Central memory CD8-positive, alpha-beta T cell (primary cell): ENCODE results near the gene PAX6.

ENCODE experiments used
- ATAC-seq: fragments of 150-1000 bp; cut with Tn5 transposase; replicated peaks from 2 replicates; pipeline ENCODE4 v1.10.0; 2022; ENCODE audit warnings: mild to moderate bottlenecking, moderate FRiP score, moderate number of reproducible peaks; ENCODE audit not compliant: poor library complexity, severe bottlenecking; ENCODE audit errors: extremely low read depth
- DNase-seq, 2 donors: peaks; one replicate each; pipeline ENCODE4 v3.0.0; 2021; ENCODE audit warnings: low spot score in 2 of 2
- H3K27ac Mint-ChIP-seq: one replicate; pipeline ENCODE4 v1.8.0; 2022; ENCODE audit warnings: low read depth, mild to moderate bottlenecking, moderate library complexity, mixed read lengths
- H3K27me3 Mint-ChIP-seq: one replicate; pipeline ENCODE4 v1.8.0; 2022; ENCODE audit warnings: mixed read lengths
- H3K36me3 Mint-ChIP-seq: one replicate; pipeline ENCODE4 v1.8.0; 2022; ENCODE audit warnings: mild to moderate bottlenecking, moderate library complexity, mixed read lengths; ENCODE audit not compliant: insufficient read depth
- H3K4me1 Mint-ChIP-seq: one replicate; pipeline ENCODE4 v1.8.0; 2022; ENCODE audit warnings: mixed read lengths
- H3K4me3 Mint-ChIP-seq: one replicate; pipeline ENCODE4 v1.8.0; 2022; ENCODE audit warnings: mild to moderate bottlenecking, moderate library complexity, mixed read lengths
- H3K9me3 Mint-ChIP-seq: one replicate; pipeline ENCODE4 v1.8.0; 2022; ENCODE audit warnings: mixed read lengths

The PAX6 gene

DNA sequence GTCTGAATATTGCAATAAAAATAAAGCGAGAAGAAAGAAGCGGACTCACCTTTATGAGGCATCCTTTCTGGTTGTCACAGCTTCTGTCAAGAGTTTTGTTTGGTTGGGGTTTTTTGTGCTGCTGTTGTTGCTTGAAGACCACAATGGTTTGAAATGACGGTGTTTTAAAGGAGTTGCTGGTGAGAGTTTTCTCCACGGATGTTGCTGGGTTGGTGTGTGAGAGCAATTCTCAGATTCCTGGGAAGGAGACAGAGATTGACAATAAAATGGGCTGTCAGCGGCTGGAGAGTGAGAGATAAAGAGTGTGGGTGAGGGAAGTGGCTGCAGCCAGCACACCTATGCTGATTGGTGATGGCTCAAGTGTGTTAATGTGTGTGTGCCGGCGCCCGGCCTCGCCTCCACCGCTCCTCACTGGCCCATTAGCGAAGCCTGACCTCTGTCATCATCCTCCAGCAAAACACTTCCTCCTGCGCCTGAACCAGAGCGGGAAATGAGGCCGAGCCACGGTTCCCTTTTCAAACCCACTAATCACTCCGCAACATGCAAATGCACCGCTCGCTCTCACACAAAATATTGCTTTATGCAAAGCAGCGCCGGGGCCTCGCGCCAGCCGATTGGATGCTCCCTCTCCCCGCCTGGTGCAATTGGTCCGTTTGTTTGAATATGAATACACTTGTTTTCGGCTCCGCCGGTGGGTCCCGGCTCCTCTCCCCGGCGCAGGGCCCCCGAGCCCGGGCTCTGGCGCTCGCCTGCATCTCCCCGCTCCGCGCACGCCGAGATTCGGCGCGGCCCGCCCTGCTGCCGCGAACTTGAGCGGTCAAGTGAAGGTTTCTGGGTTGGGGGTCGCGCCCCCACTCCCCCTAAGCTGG is at the start of gene PAX6:
PAX6 (minus strand) TSS at position 544 of the 869 bp plus-strand sequence. CDS start 4,911 bp downstream, outside the sequence.
- Mint-ChIP-seq H3K36me3 (peaks cover 7% of the 10 kb centered on the region), H3K27me3 (peaks cover 86% of the 10 kb centered on the region), H3K4me3 (peak within 1 kb of the TSS; percentile 73), H3K9me3 (no peaks in the 10 kb centered on the region), H3K4me1 (peaks cover 39% of the 10 kb centered on the region), H3K27ac (no peak within 1 kb of the TSS)
- no peak for DNase-seq
- ATAC-seq: peak; percentile 55

DNA sequence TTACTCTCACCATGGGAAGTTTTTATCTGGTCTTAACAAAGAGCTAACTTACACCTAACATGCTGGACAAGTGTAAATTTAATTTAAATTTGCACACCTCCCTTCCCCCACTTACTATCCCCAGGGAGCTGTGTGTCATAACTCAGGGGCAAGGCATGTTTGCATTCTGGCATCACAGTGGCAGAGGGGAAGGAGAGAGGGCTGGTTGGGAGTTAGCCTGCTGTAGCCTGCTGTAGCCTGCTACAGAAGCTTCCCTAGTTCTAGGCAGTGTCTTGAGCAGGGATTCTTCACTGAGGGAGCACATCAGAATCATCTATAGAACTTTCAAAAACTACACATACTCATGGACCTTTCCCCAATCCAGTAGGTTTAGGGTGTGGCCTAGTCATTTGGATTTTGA is 49.3 kb upstream of the PAX6 start:
- Mint-ChIP-seq H3K4me1 (no peaks in the 10 kb centered on the region), H3K27me3 (peaks cover 59% of the 10 kb centered on the region), H3K36me3 (no peaks in the 10 kb centered on the region), H3K9me3 (no peaks in the 10 kb centered on the region), H3K4me3 (no peak overlapping the region), H3K27ac (no peak overlapping the region)
- DNase-seq: no peak
- ATAC-seq: no peak

DNA sequence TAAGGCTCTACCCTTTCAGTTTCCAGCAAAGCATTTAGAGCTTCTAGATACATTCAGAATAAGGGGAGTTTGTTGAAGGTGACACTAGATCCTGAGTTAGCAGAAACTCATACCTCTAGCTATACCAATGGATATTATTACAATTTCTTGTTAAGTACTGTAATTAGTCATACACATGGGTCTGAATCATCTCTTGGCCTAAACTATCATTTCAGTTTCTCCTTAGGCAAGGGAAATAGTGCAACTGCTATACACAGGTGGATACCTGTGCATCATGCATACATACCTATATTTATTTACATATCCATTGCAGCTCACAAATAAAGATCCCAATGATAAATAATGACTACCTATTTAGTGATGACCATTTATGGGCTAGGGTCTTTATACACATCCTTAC is 45.1 kb upstream of the PAX6 start:
- H3K36me3 Mint-ChIP-seq: no peaks in the 10 kb centered on the region
- H3K9me3 Mint-ChIP-seq: no peaks in the 10 kb centered on the region
- no peak overlapping the region for H3K4me3 Mint-ChIP-seq
- DNase-seq (no peak), ATAC-seq (no peak)
- peaks cover 41% of the 10 kb centered on the region for H3K27me3 Mint-ChIP-seq
- no peaks in the 10 kb centered on the region for H3K4me1 Mint-ChIP-seq
- no peak overlapping the region for H3K27ac Mint-ChIP-seq

- H3K27me3 Mint-ChIP-seq: peaks cover 34% of the 10 kb centered on the region
- no peaks in the 10 kb centered on the region for H3K4me1 Mint-ChIP-seq
- H3K9me3 Mint-ChIP-seq: no peaks in the 10 kb centered on the region
- H3K4me3 Mint-ChIP-seq: no peak overlapping the region
- H3K36me3 Mint-ChIP-seq: no peaks in the 10 kb centered on the region
- DNase-seq (no peak), ATAC-seq (no peak)
- H3K27ac Mint-ChIP-seq: no peak overlapping the region
Measured at GRCh38 chr11:31855466-31855865, 44.3 kb upstream of the PAX6 start.

- no peak overlapping the region for H3K27ac Mint-ChIP-seq
Measured at GRCh38 chr11:31850365-31850764, 39.2 kb upstream of the PAX6 start.

GRCh38 chr11:31847761-31848160 is 36.6 kb upstream of the PAX6 start:
- Mint-ChIP-seq H3K9me3 (no peaks in the 10 kb centered on the region), H3K4me3 (no peak overlapping the region), H3K27ac (no peak overlapping the region), H3K4me1 (no peaks in the 10 kb centered on the region), H3K27me3 (peaks cover 31% of the 10 kb centered on the region), H3K36me3 (no peaks in the 10 kb centered on the region)
- ATAC-seq: no peak
- DNase-seq: no peak

More at GRCh38 chr11:31850365-31850764, 39.2 kb upstream of the PAX6 start:
- Mint-ChIP-seq H3K4me1 (no peaks in the 10 kb centered on the region), H3K36me3 (no peaks in the 10 kb centered on the region), H3K9me3 (no peaks in the 10 kb centered on the region), H3K4me3 (no peak overlapping the region), H3K27me3 (peaks cover 13% of the 10 kb centered on the region)
- DNase-seq (no peak), ATAC-seq (no peak)

GRCh38 chr11:31845331-31845730 is 34.2 kb upstream of the PAX6 start:
- H3K27me3 Mint-ChIP-seq: peaks cover 55% of the 10 kb centered on the region

DNA sequence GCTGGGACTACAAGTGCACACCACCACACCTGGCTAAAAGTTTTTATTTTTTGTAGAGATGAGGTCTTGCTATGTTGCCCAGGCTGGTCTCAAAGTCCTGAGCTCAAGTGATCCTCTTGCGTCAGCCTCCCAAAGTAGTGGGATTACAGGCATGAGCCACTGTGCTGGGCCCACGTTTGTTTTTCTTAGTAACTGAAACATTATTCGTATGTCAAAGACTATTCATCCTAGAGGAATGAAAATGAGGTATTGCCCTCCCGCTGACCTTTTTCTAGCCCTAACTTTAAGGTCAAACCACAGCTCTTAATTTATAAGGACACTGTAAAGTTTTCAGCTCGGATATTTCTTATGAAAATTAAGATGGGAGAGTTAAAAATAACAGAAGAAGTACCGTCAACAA is 33.2 kb upstream of the PAX6 start:
- Mint-ChIP-seq H3K27me3 (peaks cover 65% of the 10 kb centered on the region), H3K4me1 (no peaks in the 10 kb centered on the region), H3K9me3 (no peaks in the 10 kb centered on the region), H3K36me3 (peaks cover 2% of the 10 kb centered on the region), H3K27ac (no peak overlapping the region), H3K4me3 (no peak overlapping the region)
- DNase-seq (no peak), ATAC-seq (no peak)

More at GRCh38 chr11:31845331-31845730, 34.2 kb upstream of the PAX6 start:
- Mint-ChIP-seq H3K9me3 (no peaks in the 10 kb centered on the region), H3K27ac (no peak overlapping the region), H3K36me3 (peaks cover 2% of the 10 kb centered on the region), H3K4me1 (no peaks in the 10 kb centered on the region), H3K4me3 (no peak overlapping the region)
- no peak for ATAC-seq
- no peak for DNase-seq

DNA sequence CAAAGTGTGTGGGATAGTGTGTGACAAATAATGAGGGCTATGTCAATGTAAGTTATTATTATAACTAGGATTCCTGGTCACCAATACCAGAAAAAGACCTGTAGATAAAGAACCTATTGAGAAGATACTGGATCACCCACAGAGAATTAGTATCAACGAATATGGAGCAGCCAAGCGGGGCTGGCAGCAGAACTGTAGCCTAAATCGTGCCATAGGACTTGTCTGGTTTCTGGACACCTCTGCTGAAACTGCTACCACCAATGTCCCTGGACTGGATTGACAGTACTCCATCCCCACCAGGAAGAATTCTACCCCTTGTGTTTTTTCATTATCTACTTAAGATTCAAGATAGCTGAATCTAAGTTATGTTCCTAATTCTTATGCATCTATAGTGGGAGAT is 30.3 kb upstream of the PAX6 start:
- no peaks in the 10 kb centered on the region for H3K4me1 Mint-ChIP-seq
- H3K27ac Mint-ChIP-seq: no peak overlapping the region
- ATAC-seq (no peak), DNase-seq (no peak)
- H3K27me3 Mint-ChIP-seq: peaks cover 72% of the 10 kb centered on the region
- H3K36me3 Mint-ChIP-seq: peaks cover 2% of the 10 kb centered on the region
- no peak overlapping the region for H3K4me3 Mint-ChIP-seq
- H3K9me3 Mint-ChIP-seq: no peaks in the 10 kb centered on the region

DNA sequence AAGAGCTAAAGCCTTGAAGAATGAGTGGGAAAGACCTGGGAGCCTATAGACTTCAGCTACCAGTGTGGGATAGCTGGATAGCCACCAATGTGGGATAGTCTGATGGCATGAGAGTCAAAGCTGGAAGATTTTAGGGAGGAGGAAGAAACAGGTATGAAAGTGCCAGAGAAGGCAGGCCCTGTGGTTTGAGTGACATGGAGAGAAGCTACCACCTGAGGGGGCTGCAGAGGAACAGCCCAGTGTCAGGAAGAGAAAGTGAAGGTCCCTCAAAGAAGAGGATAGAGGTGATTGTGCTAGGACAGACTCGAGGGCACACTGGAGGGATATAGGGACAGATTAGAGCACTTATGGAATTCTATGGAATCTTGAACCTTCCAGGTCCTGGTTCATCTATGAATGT is 23.1 kb upstream of the PAX6 start:
- Mint-ChIP-seq H3K27ac (no peak overlapping the region), H3K9me3 (no peaks in the 10 kb centered on the region), H3K4me1 (no peaks in the 10 kb centered on the region), H3K27me3 (peaks cover 16% of the 10 kb centered on the region), H3K36me3 (no peaks in the 10 kb centered on the region), H3K4me3 (no peak overlapping the region)
- DNase-seq (no peak), ATAC-seq (no peak)

GRCh38 chr11:31830406-31830805 is 19.3 kb upstream of the PAX6 start:
- Mint-ChIP-seq H3K4me3 (no peak overlapping the region), H3K4me1 (peaks cover 9% of the 10 kb centered on the region), H3K9me3 (no peaks in the 10 kb centered on the region), H3K27me3 (peaks cover 49% of the 10 kb centered on the region), H3K27ac (no peak overlapping the region), H3K36me3 (peaks cover 4% of the 10 kb centered on the region)
- ATAC-seq (no peak), DNase-seq (no peak)

DNA sequence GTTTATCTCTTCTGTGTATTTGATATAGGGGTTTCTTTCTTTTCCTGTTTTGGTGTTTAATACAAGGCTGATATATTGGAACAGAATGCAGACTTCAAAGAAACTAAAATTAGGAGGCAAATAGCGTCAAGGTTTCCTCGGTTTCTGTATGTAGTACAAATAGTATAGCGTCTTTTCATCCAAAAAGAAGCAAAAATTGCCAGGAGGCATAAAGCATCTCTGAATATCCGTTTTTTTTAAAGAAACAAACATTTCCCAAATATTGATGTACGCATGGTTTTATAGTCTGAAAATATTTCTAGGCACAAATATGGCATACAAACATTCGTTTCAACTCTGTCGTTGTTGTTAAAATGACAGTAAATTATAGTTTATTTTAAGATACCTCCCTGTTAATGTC is 17.1 kb upstream of the PAX6 start:
- H3K27me3 Mint-ChIP-seq: peaks cover 71% of the 10 kb centered on the region
- no peak overlapping the region for H3K27ac Mint-ChIP-seq
- H3K36me3 Mint-ChIP-seq: peaks cover 8% of the 10 kb centered on the region
- no peak for DNase-seq
- H3K4me3 Mint-ChIP-seq: no peak overlapping the region
- peaks cover 9% of the 10 kb centered on the region for H3K4me1 Mint-ChIP-seq
- no peaks in the 10 kb centered on the region for H3K9me3 Mint-ChIP-seq
- ATAC-seq: no peak

DNA sequence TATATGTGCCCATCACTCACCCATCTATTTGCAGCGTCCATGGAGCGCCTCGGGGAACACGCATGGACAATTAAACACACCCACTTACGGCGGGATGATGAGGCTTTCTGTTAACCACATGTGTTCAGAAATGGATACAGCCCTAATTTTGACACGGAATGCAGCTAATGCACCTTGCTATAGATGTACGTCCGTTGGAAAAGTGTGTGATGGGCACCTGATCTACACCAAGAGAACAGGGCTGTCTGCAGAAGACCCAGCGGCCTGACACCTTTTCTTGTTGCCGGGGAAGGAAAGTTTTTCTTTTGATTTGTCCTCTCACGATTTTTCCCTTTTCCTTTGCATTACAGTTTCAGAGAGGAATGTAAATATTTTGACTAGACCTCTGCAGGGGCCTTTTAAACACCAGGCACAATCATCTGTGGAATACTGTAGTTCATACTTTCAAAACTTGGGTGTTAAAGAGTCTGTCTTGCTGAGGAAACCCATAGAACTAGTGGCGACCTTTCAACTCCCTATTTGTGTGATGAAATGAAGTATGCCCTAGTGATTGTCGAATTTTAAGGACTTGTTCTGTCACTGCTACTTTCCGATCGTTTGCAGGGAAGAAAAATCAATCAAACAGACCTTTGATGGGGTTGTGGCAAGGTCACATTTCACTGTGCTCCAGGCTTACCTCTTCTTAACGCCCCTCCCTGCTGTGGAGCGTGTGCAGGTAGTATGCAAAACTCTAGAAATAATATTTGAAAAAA is 16.5 kb upstream of the PAX6 start:
- Mint-ChIP-seq H3K4me3 (no peak overlapping the region), H3K9me3 (no peaks in the 10 kb centered on the region), H3K27ac (no peak overlapping the region), H3K27me3 (peaks cover 77% of the 10 kb centered on the region), H3K4me1 (peaks cover 9% of the 10 kb centered on the region), H3K36me3 (peaks cover 8% of the 10 kb centered on the region)
- ATAC-seq: no peak
- DNase-seq: no peak
